Ishikawa (cell line): ENCODE measurements around the gene PCDH9.

Source experiments
- CEBPB ChIP-seq: IDR thresholded peaks from 2 replicates; pipeline ENCODE4 v1.6.1; 2012
- EP300 ChIP-seq: IDR thresholded peaks from 2 replicates; pipeline ENCODE4 v1.6.1; 2012; ENCODE audit warnings: borderline replicate concordance
- FOXM1 ChIP-seq: IDR thresholded peaks from 2 replicates; pipeline ENCODE4 v1.6.1; 2012; ENCODE audit warnings: low read depth, borderline replicate concordance
- MAX ChIP-seq: IDR thresholded peaks from 2 replicates; pipeline ENCODE4 v1.6.1; 2012
- NFIC ChIP-seq: IDR thresholded peaks from 2 replicates; pipeline ENCODE4 v1.6.1; 2012
- RAD21 ChIP-seq: IDR thresholded peaks from 2 replicates; pipeline ENCODE4 v1.6.1; 2012; ENCODE audit warnings: low read depth
- REST ChIP-seq: IDR thresholded peaks from 2 replicates; pipeline ENCODE4 v1.6.1; 2012; ENCODE audit warnings: low read depth, mild to moderate bottlenecking
- TEAD4 ChIP-seq: IDR thresholded peaks from 2 replicates; pipeline ENCODE4 v1.6.1; 2012
- YY1 ChIP-seq: IDR thresholded peaks from 2 replicates; pipeline ENCODE4 v1.6.1; 2012; ENCODE audit warnings: low read depth

- TF ChIP-seq CEBPB (no peak), REST (no peak), EP300 (no peak), YY1 (no peak), NFIC (no peak), RAD21 (no peak), FOXM1 (no peak), TEAD4 (no peak), MAX (no peak)
Measured at GRCh38 chr13:66405908-66406802, 824.0 kb downstream of the PCDH9 start.
